HFFc6 (cell line): ENCODE results near the gene DNMT3A. TPM values are rescaled to one million over a fixed set of nuclear protein-coding genes. Genes with fewer than 3 reads are reported as not detected.
A peak's percentile ranks its signal among the peaks of the same experiment; 100 is the strongest.
"Not testable (repeated sequence)": the region's sequence is repeated elsewhere in the genome, so short reads cannot be mapped to it uniquely, and the experiment has no call there.

Experiments
- DNase-seq: peaks from one replicate; pipeline ENCODE4 v3.0.0-alpha.2; 2018
- H3K27ac Mint-ChIP-seq: 2 replicates; pipeline ENCODE4 v1.8.0; 2020; ENCODE audit warnings: mild to moderate bottlenecking, mixed read lengths
- H3K27me3 Mint-ChIP-seq: 2 replicates; pipeline ENCODE4 v1.8.0; 2021; ENCODE audit warnings: mild to moderate bottlenecking, moderate library complexity, mixed read lengths; ENCODE audit not compliant: insufficient read depth
- H3K36me3 Mint-ChIP-seq: 2 replicates; pipeline ENCODE4 v1.8.0; 2021; ENCODE audit warnings: low read depth, mixed read lengths
- H3K4me1 Mint-ChIP-seq: 2 replicates; pipeline ENCODE4 v1.8.0; 2020; ENCODE audit warnings: low read depth, mixed read lengths
- H3K4me3 Mint-ChIP-seq: 2 replicates; pipeline ENCODE4 v1.8.0; 2020; ENCODE audit warnings: mild to moderate bottlenecking, moderate library complexity, mixed read lengths
- H3K9me3 Mint-ChIP-seq: 2 replicates; pipeline ENCODE4 v1.8.0; 2020; ENCODE audit warnings: mild to moderate bottlenecking, mixed read lengths
- CTCF ChIP-seq: fragments of 200-600 bp; sonication (generic); IDR thresholded peaks from 2 replicates; pipeline ENCODE4 v1.5.0; 2021; ENCODE audit warnings: antibody characterized with exemption, mild to moderate bottlenecking
- total RNA-seq, 6 experiments: library from RNA; stranded (reverse); fragmentation: NEBNext Ultra II Directional; extraction: Animal tissue kit (Norgen Biotek cat#: 25700); gene quantifications; 2 replicates in 1 of 6; 3 replicates in 5 of 6; pipeline ENCODE4 v1.2.3, GENCODE V29; 2021

Gene DNMT3A
- total RNA-seq, 6 experiments from 2014 or later, result 3.5 to 5.2 (median 4.5) TPM

- Mint-ChIP-seq H3K27ac (no peak overlapping the region), H3K36me3 (no peaks in the 10 kb centered on the region), H3K4me1 (no peaks in the 10 kb centered on the region), H3K9me3 (no peaks in the 10 kb centered on the region), H3K4me3 (no peak overlapping the region), H3K27me3 (peaks cover 10% of the 10 kb centered on the region)
- no peak for TF ChIP-seq CTCF
- no peak for DNase-seq
These were observed 62.6 kb downstream of the DNMT3A start for GRCh38 chr2:25279091-25279651.

- no peak for DNase-seq
- Mint-ChIP-seq H3K4me3 (no peak overlapping the region), H3K36me3 (no peaks in the 10 kb centered on the region), H3K27ac (no peak overlapping the region), H3K4me1 (no peaks in the 10 kb centered on the region), H3K9me3 (no peaks in the 10 kb centered on the region), H3K27me3 (peaks cover 6% of the 10 kb centered on the region)
- TF ChIP-seq CTCF, result peak; percentile 76
These were observed 64.9 kb downstream of the DNMT3A start for GRCh38 chr2:25276569-25277465.

- Mint-ChIP-seq H3K27ac (no peak overlapping the region), H3K27me3 (peaks cover 6% of the 10 kb centered on the region), H3K36me3 (no peaks in the 10 kb centered on the region), H3K4me3 (no peak overlapping the region), H3K4me1 (no peaks in the 10 kb centered on the region), H3K9me3 (no peaks in the 10 kb centered on the region)
- no peak for TF ChIP-seq CTCF
- DNase-seq, result no peak
These were observed 66.2 kb downstream of the DNMT3A start for GRCh38 chr2:25275575-25275965.

- no peak for TF ChIP-seq CTCF
- H3K4me1 Mint-ChIP-seq, result no peaks in the 10 kb centered on the region
- no peak for DNase-seq
- H3K36me3 Mint-ChIP-seq, result no peaks in the 10 kb centered on the region
- no peak overlapping the region for H3K4me3 Mint-ChIP-seq
- peaks cover 6% of the 10 kb centered on the region for H3K27me3 Mint-ChIP-seq
- no peaks in the 10 kb centered on the region for H3K9me3 Mint-ChIP-seq
- no peak overlapping the region for H3K27ac Mint-ChIP-seq
These were observed 66.7 kb downstream of the DNMT3A start for GRCh38 chr2:25274868-25275574.

GRCh38 chr2:25273985-25274535, 67.7 kb downstream of the DNMT3A start:
- Mint-ChIP-seq H3K27ac (no peak overlapping the region), H3K4me3 (no peak overlapping the region; the same call in 1 of the 2 replicates), H3K9me3 (no peaks in the 10 kb centered on the region), H3K27me3 (peaks cover 2% of the 10 kb centered on the region), H3K4me1 (no peaks in the 10 kb centered on the region), H3K36me3 (no peaks in the 10 kb centered on the region)
- no peak for TF ChIP-seq CTCF
- no peak for DNase-seq

- H3K4me1 Mint-ChIP-seq, H3K27ac Mint-ChIP-seq, H3K4me3 Mint-ChIP-seq, H3K27me3 Mint-ChIP-seq, H3K36me3 Mint-ChIP-seq, H3K9me3 Mint-ChIP-seq, DNase-seq: not testable (repeated sequence)
These were observed 69.0 kb downstream of the DNMT3A start for GRCh38 chr2:25272705-25273104.
